Progenitor cell of endocrine pancreas (in vitro differentiated cells): ENCODE data around the gene NLGN1. TPM values are rescaled to one million over a fixed set of nuclear protein-coding genes. Genes with fewer than 3 reads are reported as not detected.

ENCODE experiments used
- DNase-seq: peaks from one replicate; pipeline ENCODE4 v3.0.0; 2021; ENCODE audit warnings: low spot score; ENCODE audit not compliant: unreplicated experiment
- H3K27ac Mint-ChIP-seq: 2 replicates; pipeline ENCODE4 v1.8.0; 2021; ENCODE audit warnings: mild to moderate bottlenecking, moderate library complexity, mixed read lengths
- H3K27me3 Mint-ChIP-seq: 2 replicates; pipeline ENCODE4 v1.8.0; 2021; ENCODE audit warnings: mixed read lengths
- H3K36me3 Mint-ChIP-seq: 2 replicates; pipeline ENCODE4 v1.8.0; 2022; ENCODE audit warnings: mixed read lengths; ENCODE audit not compliant: insufficient read depth
- H3K4me1 Mint-ChIP-seq: 2 replicates; pipeline ENCODE4 v1.8.0; 2021; ENCODE audit warnings: low read depth, mixed read lengths
- H3K4me3 Mint-ChIP-seq: 2 replicates; pipeline ENCODE4 v1.8.0; 2021; ENCODE audit warnings: low read depth, mild to moderate bottlenecking, moderate library complexity, mixed read lengths
- H3K9me3 Mint-ChIP-seq: 2 replicates; pipeline ENCODE4 v1.8.0; 2021; ENCODE audit warnings: low read depth, mixed read lengths
- CTCF ChIP-seq: fragments of 200-600 bp; sonication (generic); IDR thresholded peaks from one replicate; pipeline ENCODE4 v1.5.0; 2021; ENCODE audit warnings: antibody characterized with exemption, mild to moderate bottlenecking; ENCODE audit not compliant: unreplicated experiment
- total RNA-seq: library from RNA; stranded (reverse); gene quantifications from 2 replicates; pipeline ENCODE4 v1.2.1, GENCODE V29; 2021

The NLGN1 gene
- total RNA-seq, 1 donor from 2014 or later = 5.7 TPM

GRCh38 chr3:173913397-173913796, 515.9 kb downstream of the NLGN1 start:
- no peak overlapping the region for H3K27ac Mint-ChIP-seq

GRCh38 chr3:173913974-173914421, 516.5 kb downstream of the NLGN1 start:
- H3K4me3 Mint-ChIP-seq = no peak overlapping the region
- H3K9me3 Mint-ChIP-seq = no peaks in the 10 kb centered on the region

More at GRCh38 chr3:173913397-173913796, 515.9 kb downstream of the NLGN1 start:
- H3K9me3 Mint-ChIP-seq = no peaks in the 10 kb centered on the region
- DNase-seq = no peak
- no peaks in the 10 kb centered on the region for H3K27me3 Mint-ChIP-seq
- H3K4me3 Mint-ChIP-seq = no peak overlapping the region
- TF ChIP-seq CTCF = no peak
- peaks cover 33% of the 10 kb centered on the region for H3K4me1 Mint-ChIP-seq
- no peaks in the 10 kb centered on the region for H3K36me3 Mint-ChIP-seq

GRCh38 chr3:173916799-173917198, 519.3 kb downstream of the NLGN1 start:
- no peak overlapping the region for H3K4me3 Mint-ChIP-seq
- TF ChIP-seq CTCF = no peak
- no peak overlapping the region for H3K27ac Mint-ChIP-seq
- no peaks in the 10 kb centered on the region for H3K9me3 Mint-ChIP-seq
- H3K36me3 Mint-ChIP-seq = no peaks in the 10 kb centered on the region
- peaks cover 29% of the 10 kb centered on the region for H3K4me1 Mint-ChIP-seq
- no peaks in the 10 kb centered on the region for H3K27me3 Mint-ChIP-seq
- no peak for DNase-seq

More at GRCh38 chr3:173913974-173914421, 516.5 kb downstream of the NLGN1 start:
- H3K4me1 Mint-ChIP-seq = peaks cover 33% of the 10 kb centered on the region
- no peak overlapping the region for H3K27ac Mint-ChIP-seq
- no peaks in the 10 kb centered on the region for H3K36me3 Mint-ChIP-seq
- H3K27me3 Mint-ChIP-seq = no peaks in the 10 kb centered on the region
- TF ChIP-seq CTCF = no peak
- DNase-seq = no peak

- H3K4me3 Mint-ChIP-seq = no peak overlapping the region
- H3K27ac Mint-ChIP-seq = no peak overlapping the region
- no peak for DNase-seq
- H3K4me1 Mint-ChIP-seq = peaks cover 6% of the 10 kb centered on the region
- no peaks in the 10 kb centered on the region for H3K36me3 Mint-ChIP-seq
- TF ChIP-seq CTCF = no peak
- no peaks in the 10 kb centered on the region for H3K9me3 Mint-ChIP-seq
- H3K27me3 Mint-ChIP-seq = peaks cover 5% of the 10 kb centered on the region
Observed at GRCh38 chr3:173920386-173920785, 522.8 kb downstream of the NLGN1 start.

- no peak overlapping the region for H3K4me3 Mint-ChIP-seq
Observed at GRCh38 chr3:173921732-173922131, 524.2 kb downstream of the NLGN1 start.

More at GRCh38 chr3:173921732-173922131, 524.2 kb downstream of the NLGN1 start:
- Mint-ChIP-seq H3K27ac (no peak overlapping the region), H3K4me1 (peaks cover 2% of the 10 kb centered on the region), H3K27me3 (peaks cover 12% of the 10 kb centered on the region), H3K36me3 (no peaks in the 10 kb centered on the region), H3K9me3 (no peaks in the 10 kb centered on the region)
- no peak for TF ChIP-seq CTCF
- DNase-seq = no peak
